CD4-positive, CD25-positive, alpha-beta regulatory T cell (primary cell): ENCODE data around the gene PRDM10. TPM values are rescaled to one million over a fixed set of nuclear protein-coding genes. Genes with fewer than 3 reads are reported as not detected.
A peak's percentile ranks its signal among the peaks of the same experiment; 100 is the strongest.

Experiments
- ATAC-seq, 2 donors: fragments of 150-1000 bp; cut with Tn5 transposase; one replicate each; pipeline ENCODE4 v1.10.0; 2021; ENCODE audit warnings: low read depth in 2 of 2, moderate number of reproducible peaks in 2 of 2, moderate library complexity in 1 of 2
- DNase-seq, 3 donors: peaks; one replicate each; pipeline versions ENCODE4 v3.0.0 to v3.0.0-alpha.2; 2012 to 2022; ENCODE audit warnings: mixed read lengths in 1 of 3
- H3K27ac ChIP-seq: one replicate; pipeline ENCODE4 v1.7.0; 2013; ENCODE audit warnings: mild to moderate bottlenecking, low read length; ENCODE audit not compliant: insufficient read depth, poor library complexity, severe bottlenecking
- H3K27me3 ChIP-seq: one replicate; pipeline ENCODE4 v1.7.0; 2013; ENCODE audit warnings: low read length; ENCODE audit not compliant: control insufficient read depth, insufficient read depth
- H3K36me3 ChIP-seq: one replicate; pipeline ENCODE4 v1.7.0; 2013; ENCODE audit warnings: mild to moderate bottlenecking, low read length, moderate library complexity; ENCODE audit not compliant: control insufficient read depth, insufficient read depth
- H3K4me1 ChIP-seq: 2 replicates; pipeline ENCODE4 v1.7.0; 2013; ENCODE audit warnings: mild to moderate bottlenecking, low read length; ENCODE audit not compliant: insufficient read depth, control insufficient read depth, poor library complexity, severe bottlenecking
- H3K4me3 ChIP-seq: one replicate; pipeline ENCODE4 v1.7.0; 2013; ENCODE audit warnings: low read depth, mild to moderate bottlenecking, low read length, moderate library complexity
- H3K9me3 ChIP-seq, 2 experiments: 1 replicate in 1 of 2; 2 replicates in 1 of 2; pipeline ENCODE4 v1.7.0; 2013; ENCODE audit warnings: low read length in 2 of 2, mild to moderate bottlenecking in 1 of 2, moderate library complexity in 1 of 2; ENCODE audit not compliant: control insufficient read depth in 2 of 2
- H3K27ac Mint-ChIP-seq, 3 donors: one replicate each; pipeline ENCODE4 v1.8.0; 2020 to 2022; ENCODE audit warnings: mild to moderate bottlenecking in 3 of 3, mixed read lengths in 3 of 3, moderate library complexity in 2 of 3
- H3K27me3 Mint-ChIP-seq: one replicate; pipeline ENCODE4 v1.8.0; 2022; ENCODE audit warnings: mild to moderate bottlenecking, mixed read lengths
- H3K36me3 Mint-ChIP-seq: one replicate; pipeline ENCODE4 v1.8.0; 2020; ENCODE audit warnings: mixed read lengths
- H3K4me1 Mint-ChIP-seq, 4 donors: one replicate each; pipeline ENCODE4 v1.8.0; 2020 to 2022; ENCODE audit warnings: mixed read lengths in 4 of 4, mild to moderate bottlenecking in 1 of 4
- H3K4me3 Mint-ChIP-seq, 4 donors: one replicate each; pipeline ENCODE4 v1.8.0; 2020 to 2022; ENCODE audit warnings: mild to moderate bottlenecking in 4 of 4, mixed read lengths in 4 of 4, moderate library complexity in 3 of 4
- H3K9me3 Mint-ChIP-seq, 7 donors: one replicate each; pipeline ENCODE4 v1.8.0; 2020 to 2022; ENCODE audit warnings: mixed read lengths in 7 of 7, mild to moderate bottlenecking in 3 of 7, moderate library complexity in 2 of 7
- polyA plus RNA-seq, 4 donors: library from polyadenylated mRNA; unstranded; fragments of 300-500 nt; fragmentation: Illumina TruSeq; gene quantifications; one replicate each; pipeline ENCODE4 v1.2.3, GENCODE V29; 2021
- total RNA-seq: library from RNA; stranded (reverse); gene quantifications from one replicate; pipeline ENCODE4 v1.2.3, GENCODE V29; 2022

Gene PRDM10
- total and polyA plus RNA-seq, 5 donors from 2014 or later: 2.6 to 15.8 (median 2.8) TPM

DNA sequence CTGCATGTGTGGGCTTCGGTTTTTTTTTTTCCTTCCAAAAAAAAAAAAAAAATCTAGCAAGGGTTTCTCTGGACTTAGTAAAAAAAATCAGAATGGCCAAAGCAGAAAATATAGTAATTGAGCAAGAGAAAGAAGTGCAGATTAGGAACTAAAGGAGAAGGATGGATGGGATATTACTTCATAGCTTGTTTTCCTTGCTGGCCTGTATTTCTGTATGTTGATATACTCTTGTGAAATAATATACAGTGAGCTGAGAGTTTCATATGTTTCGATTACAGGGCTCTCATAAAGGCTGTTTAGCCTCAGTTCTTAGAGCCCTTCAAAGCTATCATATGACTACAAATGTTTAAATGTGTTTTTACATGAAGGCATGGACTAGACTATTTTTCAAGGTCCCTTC, 72.9 kb downstream of the PRDM10 start:
- DNase-seq: no peak
- H3K36me3 ChIP-seq: peaks cover 23% of the 10 kb centered on the region
- no peaks in the 10 kb centered on the region for H3K4me1 ChIP-seq
- H3K27me3 ChIP-seq: no peaks in the 10 kb centered on the region
- no peak overlapping the region for H3K4me3 Mint-ChIP-seq
- H3K27ac ChIP-seq: no peak overlapping the region
- H3K4me1 Mint-ChIP-seq: peaks cover 0 to 5% (median 0%) of the 10 kb centered on the region in 4 donors
- ATAC-seq: no peak
- no peak overlapping the region for H3K27ac Mint-ChIP-seq
- H3K9me3 ChIP-seq: no peaks in the 10 kb centered on the region
- no peak overlapping the region for H3K4me3 ChIP-seq
- H3K36me3 Mint-ChIP-seq: peaks cover 40% of the 10 kb centered on the region
- no peaks in the 10 kb centered on the region for H3K9me3 Mint-ChIP-seq
- H3K27me3 Mint-ChIP-seq: no peaks in the 10 kb centered on the region

DNA sequence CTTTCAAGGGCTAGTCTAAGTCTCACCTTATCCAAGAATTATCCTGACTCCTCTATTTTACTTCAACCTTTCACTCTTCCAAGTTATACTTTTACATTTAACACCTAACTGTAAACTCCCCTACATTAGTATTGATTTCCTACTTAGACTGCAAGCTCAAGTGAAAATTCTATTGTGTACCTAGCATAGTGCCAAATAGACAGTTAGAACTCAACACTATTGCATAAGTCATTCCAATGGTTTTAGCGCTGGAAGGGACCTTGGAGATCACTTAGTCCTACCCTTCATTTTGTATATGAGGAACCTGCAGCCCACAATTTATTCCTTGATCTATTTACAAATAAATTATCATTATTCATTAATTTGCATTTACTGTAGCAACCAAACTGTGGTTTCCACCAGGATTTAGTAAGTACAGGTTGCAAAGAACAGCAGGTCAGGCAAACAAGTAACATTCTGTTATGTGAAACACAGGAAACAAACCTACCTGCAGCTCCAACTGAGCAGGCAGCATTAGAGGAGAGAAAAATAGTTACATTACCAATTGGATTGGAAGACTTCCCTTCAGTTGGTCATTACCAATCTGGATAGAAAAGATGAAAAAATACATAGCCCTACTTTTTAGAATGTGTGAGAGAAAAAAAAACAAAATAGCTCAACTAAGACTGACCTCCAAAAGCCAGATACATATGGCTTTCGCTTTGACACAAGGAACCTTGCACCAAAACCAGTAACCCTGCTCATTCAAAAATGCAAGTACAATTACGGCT, 73.5 kb downstream of the PRDM10 start:
- DNase-seq (no peak), ATAC-seq (no peak)
- no peaks in the 10 kb centered on the region for H3K9me3 ChIP-seq
- no peak overlapping the region for H3K4me3 ChIP-seq
- no peak overlapping the region for H3K27ac Mint-ChIP-seq
- H3K4me1 ChIP-seq: no peaks in the 10 kb centered on the region
- no peaks in the 10 kb centered on the region for H3K27me3 Mint-ChIP-seq
- H3K9me3 Mint-ChIP-seq: no peaks in the 10 kb centered on the region
- peaks cover 37% of the 10 kb centered on the region for H3K36me3 Mint-ChIP-seq
- no peaks in the 10 kb centered on the region for H3K27me3 ChIP-seq
- peaks cover 0 to 5% (median 0%) of the 10 kb centered on the region in 4 donors for H3K4me1 Mint-ChIP-seq
- H3K27ac ChIP-seq: no peak overlapping the region
- H3K4me3 Mint-ChIP-seq: no peak overlapping the region
- peaks cover 28% of the 10 kb centered on the region for H3K36me3 ChIP-seq

DNA sequence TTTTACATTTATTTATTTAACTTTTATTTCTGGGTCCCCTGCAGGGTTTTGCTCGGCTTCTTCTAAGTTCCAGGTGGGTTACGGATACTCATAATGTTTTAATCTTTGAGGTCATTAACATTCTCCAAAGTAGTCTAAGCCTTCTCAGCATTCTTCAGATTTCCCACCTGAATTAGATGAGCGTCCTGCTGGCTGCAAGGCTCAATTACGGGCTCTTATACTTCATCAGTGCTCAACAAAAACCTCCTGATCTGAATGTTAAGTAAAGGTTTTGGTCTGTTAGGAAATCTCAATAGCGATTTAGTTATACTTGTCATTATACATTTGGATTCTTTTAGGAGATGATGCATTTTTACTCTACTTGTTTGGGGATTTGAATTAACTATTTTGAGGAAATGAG, 80.0 kb downstream of the PRDM10 start:
- H3K27ac Mint-ChIP-seq: peak overlapping the region in 1 of 3 donors; percentile 60
- H3K36me3 Mint-ChIP-seq: peaks cover 25% of the 10 kb centered on the region

DNA sequence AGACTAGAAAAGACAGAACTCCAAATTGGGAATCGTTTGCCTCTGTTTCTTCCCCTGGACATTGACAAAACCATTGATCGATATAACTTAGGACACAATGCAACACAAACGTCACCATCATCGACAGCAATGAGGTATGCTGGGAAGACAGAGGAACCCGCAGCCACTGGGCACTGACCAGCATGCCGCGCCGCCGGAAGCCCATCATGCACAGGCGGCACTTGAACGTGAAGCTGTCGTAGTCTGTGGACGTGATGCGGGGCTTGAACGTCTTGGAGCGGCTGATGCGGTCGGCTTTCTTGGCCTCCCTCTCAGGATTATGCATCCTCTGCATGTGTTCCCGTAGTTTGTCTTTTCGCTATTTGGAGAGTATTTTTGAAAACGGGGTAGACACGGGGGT, 84.3 kb downstream of the PRDM10 start:
- no peaks in the 10 kb centered on the region for H3K27me3 Mint-ChIP-seq

More for the DNA sequence above, 80.0 kb downstream of the PRDM10 start:
- Histone ChIP-seq H3K4me3 (no peak overlapping the region), H3K9me3 (no peaks in the 10 kb centered on the region), H3K27ac (no peak overlapping the region), H3K4me1 (no peaks in the 10 kb centered on the region), H3K36me3 (peaks cover 18% of the 10 kb centered on the region), H3K27me3 (no peaks in the 10 kb centered on the region)
- no peaks in the 10 kb centered on the region for H3K27me3 Mint-ChIP-seq
- H3K4me1 Mint-ChIP-seq: peaks cover 4 to 8% (median 7%) of the 10 kb centered on the region in 4 donors
- no peaks in the 10 kb centered on the region for H3K9me3 Mint-ChIP-seq
- H3K4me3 Mint-ChIP-seq: no peak overlapping the region
- ATAC-seq: no peak
- DNase-seq: no peak

DNA sequence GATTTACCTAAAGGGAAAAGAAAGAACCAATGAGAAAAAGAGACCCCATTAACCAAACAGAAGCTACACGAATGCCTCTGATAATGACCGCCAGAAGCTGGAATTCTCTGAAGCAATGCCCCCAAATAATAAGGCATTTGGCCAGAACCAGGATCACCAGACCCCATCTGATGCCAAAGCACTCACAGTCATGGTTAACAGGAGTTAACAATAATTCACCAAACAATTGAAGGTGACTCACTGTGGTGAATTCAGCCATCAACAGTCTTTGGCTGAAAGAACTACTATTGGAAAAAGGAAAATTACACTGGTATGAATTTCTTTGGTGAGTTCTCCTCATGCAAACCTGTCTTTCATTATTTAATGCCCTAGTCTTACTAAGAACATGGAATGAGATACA, 85.4 kb downstream of the PRDM10 start:
- Histone ChIP-seq H3K4me1 (no peaks in the 10 kb centered on the region), H3K36me3 (peaks cover 42% of the 10 kb centered on the region), H3K27ac (no peak overlapping the region), H3K4me3 (no peak overlapping the region), H3K27me3 (no peaks in the 10 kb centered on the region), H3K9me3 (no peaks in the 10 kb centered on the region)
- Mint-ChIP-seq H3K4me3 (no peak overlapping the region), H3K36me3 (peaks cover 27% of the 10 kb centered on the region), H3K27ac (no peak overlapping the region), H3K4me1 (peaks cover 0 to 5% (median 0%) of the 10 kb centered on the region in 4 donors), H3K27me3 (no peaks in the 10 kb centered on the region), H3K9me3 (peaks cover 0 to 1% (median 0%) of the 10 kb centered on the region in 7 donors)
- ATAC-seq (no peak), DNase-seq (no peak)

More for the DNA sequence above, 84.3 kb downstream of the PRDM10 start:
- Mint-ChIP-seq H3K36me3 (peaks cover 30% of the 10 kb centered on the region), H3K27ac (no peak overlapping the region), H3K4me3 (no peak overlapping the region), H3K9me3 (peaks cover 0 to 1% (median 0%) of the 10 kb centered on the region in 7 donors), H3K4me1 (peaks cover 3 to 4% (median 4%) of the 10 kb centered on the region in 4 donors)
- no peak overlapping the region for H3K4me3 ChIP-seq
- DNase-seq (no peak), ATAC-seq (no peak)
- H3K4me1 ChIP-seq: no peaks in the 10 kb centered on the region
- H3K27ac ChIP-seq: no peak overlapping the region
- H3K27me3 ChIP-seq: no peaks in the 10 kb centered on the region
- H3K9me3 ChIP-seq: no peaks in the 10 kb centered on the region
- peaks cover 42% of the 10 kb centered on the region for H3K36me3 ChIP-seq

DNA sequence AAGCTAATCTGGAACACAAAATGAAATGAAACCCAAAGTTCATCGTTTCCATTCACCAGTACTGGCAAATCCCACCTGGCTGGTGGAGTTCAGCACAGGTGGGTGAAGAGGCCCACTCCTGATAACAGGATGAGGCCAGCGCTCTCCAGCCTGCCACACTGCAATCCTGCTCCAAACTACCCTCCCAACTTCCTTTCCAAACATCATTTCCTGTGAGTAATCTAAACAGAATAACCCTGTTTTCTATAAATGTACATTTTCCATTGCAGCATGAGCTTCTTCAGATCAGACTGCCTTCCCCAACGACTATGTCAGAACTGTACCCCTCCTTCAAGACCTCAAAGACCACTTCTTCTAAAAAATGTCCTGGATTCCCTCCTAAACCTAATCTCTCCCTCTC, 91.3 kb downstream of the PRDM10 start:
- H3K27me3 Mint-ChIP-seq: no peaks in the 10 kb centered on the region
- DNase-seq (no peak), ATAC-seq (no peak)
- peaks cover 29% of the 10 kb centered on the region for H3K36me3 Mint-ChIP-seq
- H3K36me3 ChIP-seq: peaks cover 45% of the 10 kb centered on the region
- H3K4me1 Mint-ChIP-seq: peaks cover 5% of the 10 kb centered on the region in 4 donors
- no peak overlapping the region for H3K4me3 ChIP-seq
- peak overlapping the region in 1 of 3 donors; percentile 76 for H3K27ac Mint-ChIP-seq
- no peaks in the 10 kb centered on the region for H3K9me3 ChIP-seq
- H3K27ac ChIP-seq: no peak overlapping the region
- no peak overlapping the region for H3K4me3 Mint-ChIP-seq
- H3K27me3 ChIP-seq: no peaks in the 10 kb centered on the region
- peaks cover 3% of the 10 kb centered on the region for H3K4me1 ChIP-seq
- H3K9me3 Mint-ChIP-seq: peaks cover 0 to 1% (median 0%) of the 10 kb centered on the region in 7 donors

DNA sequence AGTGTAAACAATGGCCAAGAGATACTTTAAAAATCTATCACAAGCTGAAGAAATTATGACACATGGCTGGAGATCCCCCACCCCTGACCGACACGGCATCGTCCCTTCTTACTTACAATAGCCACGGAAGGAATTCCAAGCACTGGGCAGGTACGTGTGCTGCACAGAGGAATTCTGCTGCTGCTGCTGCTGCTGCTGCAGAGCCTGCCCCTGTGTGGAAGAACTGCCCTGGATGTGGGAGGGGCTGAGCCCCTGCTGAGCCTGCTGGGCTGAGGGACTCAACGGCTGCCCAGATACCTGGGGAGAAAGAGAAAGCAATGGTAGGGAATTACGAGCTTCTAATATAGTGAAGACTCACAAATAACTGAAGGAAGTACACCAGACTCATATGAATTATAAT, 92.3 kb downstream of the PRDM10 start:
- ATAC-seq (no peak), DNase-seq (no peak)
- no peak overlapping the region for H3K4me3 Mint-ChIP-seq
- H3K36me3 Mint-ChIP-seq: peaks cover 37% of the 10 kb centered on the region
- H3K4me3 ChIP-seq: no peak overlapping the region
- no peak overlapping the region for H3K27ac ChIP-seq
- peaks cover 0 to 1% (median 0%) of the 10 kb centered on the region in 7 donors for H3K9me3 Mint-ChIP-seq
- H3K27me3 Mint-ChIP-seq: no peaks in the 10 kb centered on the region
- no peaks in the 10 kb centered on the region for H3K27me3 ChIP-seq
- peak overlapping the region in 1 of 3 donors; percentile 32 for H3K27ac Mint-ChIP-seq
- peaks cover 3% of the 10 kb centered on the region for H3K4me1 ChIP-seq
- H3K36me3 ChIP-seq: peaks cover 45% of the 10 kb centered on the region
- no peaks in the 10 kb centered on the region for H3K9me3 ChIP-seq
- H3K4me1 Mint-ChIP-seq: peaks cover 5% of the 10 kb centered on the region in 4 donors

DNA sequence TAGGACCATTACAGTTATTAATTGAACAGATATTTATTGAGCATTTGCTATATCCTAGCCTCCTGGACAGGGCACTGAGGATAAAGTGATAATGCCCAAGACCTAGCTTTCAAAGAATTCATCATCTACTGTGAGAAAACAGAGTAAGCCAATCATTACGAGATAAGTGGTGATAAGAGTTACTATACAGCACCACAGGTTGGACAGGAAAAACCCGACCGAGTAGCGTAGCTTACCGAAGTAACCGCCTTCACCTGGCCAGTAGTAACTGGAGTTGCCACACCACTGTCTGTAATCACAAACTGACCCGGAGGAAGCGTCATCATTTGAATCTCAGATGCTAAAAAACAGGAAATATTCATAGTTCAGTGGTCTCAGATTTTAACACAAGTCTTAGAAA, 97.2 kb downstream of the PRDM10 start:
- H3K27me3 ChIP-seq: no peaks in the 10 kb centered on the region
- peaks cover 0 to 5% (median 1%) of the 10 kb centered on the region in 4 donors for H3K4me1 Mint-ChIP-seq
- H3K27me3 Mint-ChIP-seq: no peaks in the 10 kb centered on the region
- no peak overlapping the region for H3K4me3 Mint-ChIP-seq
- H3K36me3 ChIP-seq: peaks cover 39% of the 10 kb centered on the region
- no peak overlapping the region for H3K27ac ChIP-seq
- no peak overlapping the region for H3K27ac Mint-ChIP-seq
- peaks cover 47% of the 10 kb centered on the region for H3K36me3 Mint-ChIP-seq
- H3K4me3 ChIP-seq: no peak overlapping the region
- ATAC-seq (no peak), DNase-seq (no peak)
- H3K9me3 ChIP-seq: no peaks in the 10 kb centered on the region
- no peaks in the 10 kb centered on the region for H3K9me3 Mint-ChIP-seq
- peaks cover 3% of the 10 kb centered on the region for H3K4me1 ChIP-seq
